PC-3 (cell line): Measurements from ENCODE around the gene ARNT2.
"Not testable (repeated sequence)": the region's sequence is repeated elsewhere in the genome, so short reads cannot be mapped to it uniquely, and the experiment has no call there.

Experiments
- EZH2phosphoT487 ChIP-seq: fragments of 300-600 bp; sonication (generic); IDR thresholded peaks from 2 replicates; pipeline ENCODE4 v1.6.1; 2018; ENCODE audit warnings: mild to moderate bottlenecking, antibody characterized with exemption, low read length, borderline replicate concordance
- TF ChIP-seq, protein P1 (sequence below): fragments of 300-600 bp; sonication (generic); conservative IDR thresholded peaks from 2 replicates; pipeline ENCODE4 v1.5.1; 2017; ENCODE audit warnings: antibody characterized with exemption, low read depth, mild to moderate bottlenecking, low read length

DNA sequence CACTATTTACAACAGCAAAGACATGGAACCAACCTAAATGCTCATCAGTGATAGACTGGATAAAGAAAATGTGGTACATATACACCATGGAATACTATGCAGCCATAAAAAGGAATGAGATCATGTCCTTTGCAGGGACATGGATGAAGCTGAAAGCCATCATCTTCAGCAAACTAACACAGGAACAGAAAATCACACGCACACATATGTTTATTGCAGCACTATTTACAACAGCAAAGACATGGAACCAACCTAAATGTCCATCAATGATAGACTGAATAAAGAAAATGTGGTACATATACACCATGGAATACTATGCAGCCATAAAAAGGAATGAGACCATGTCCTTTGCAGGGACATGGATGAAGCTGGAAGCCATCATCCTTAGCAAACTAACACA lies 13.2 kb upstream of the ARNT2 start:
- TF ChIP-seq EZH2phosphoT487, result not testable (repeated sequence)
- TF ChIP-seq, protein P1, sequence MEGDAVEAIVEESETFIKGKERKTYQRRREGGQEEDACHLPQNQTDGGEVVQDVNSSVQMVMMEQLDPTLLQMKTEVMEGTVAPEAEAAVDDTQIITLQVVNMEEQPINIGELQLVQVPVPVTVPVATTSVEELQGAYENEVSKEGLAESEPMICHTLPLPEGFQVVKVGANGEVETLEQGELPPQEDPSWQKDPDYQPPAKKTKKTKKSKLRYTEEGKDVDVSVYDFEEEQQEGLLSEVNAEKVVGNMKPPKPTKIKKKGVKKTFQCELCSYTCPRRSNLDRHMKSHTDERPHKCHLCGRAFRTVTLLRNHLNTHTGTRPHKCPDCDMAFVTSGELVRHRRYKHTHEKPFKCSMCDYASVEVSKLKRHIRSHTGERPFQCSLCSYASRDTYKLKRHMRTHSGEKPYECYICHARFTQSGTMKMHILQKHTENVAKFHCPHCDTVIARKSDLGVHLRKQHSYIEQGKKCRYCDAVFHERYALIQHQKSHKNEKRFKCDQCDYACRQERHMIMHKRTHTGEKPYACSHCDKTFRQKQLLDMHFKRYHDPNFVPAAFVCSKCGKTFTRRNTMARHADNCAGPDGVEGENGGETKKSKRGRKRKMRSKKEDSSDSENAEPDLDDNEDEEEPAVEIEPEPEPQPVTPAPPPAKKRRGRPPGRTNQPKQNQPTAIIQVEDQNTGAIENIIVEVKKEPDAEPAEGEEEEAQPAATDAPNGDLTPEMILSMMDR, result not testable (repeated sequence)
